Activated CD4-positive, alpha-beta T cell treated with anti-CD3 and anti-CD28 coated beads for 1 hour (primary cell): ENCODE data around the gene TPM1.
"Not testable (repeated sequence)": the region's sequence is repeated elsewhere in the genome, so short reads cannot be mapped to it uniquely, and the experiment has no call there.

Source experiments
- DNase-seq: peaks from one replicate; pipeline ENCODE4 v3.0.0-alpha.2; 2020

TPM1 gene

DNA sequence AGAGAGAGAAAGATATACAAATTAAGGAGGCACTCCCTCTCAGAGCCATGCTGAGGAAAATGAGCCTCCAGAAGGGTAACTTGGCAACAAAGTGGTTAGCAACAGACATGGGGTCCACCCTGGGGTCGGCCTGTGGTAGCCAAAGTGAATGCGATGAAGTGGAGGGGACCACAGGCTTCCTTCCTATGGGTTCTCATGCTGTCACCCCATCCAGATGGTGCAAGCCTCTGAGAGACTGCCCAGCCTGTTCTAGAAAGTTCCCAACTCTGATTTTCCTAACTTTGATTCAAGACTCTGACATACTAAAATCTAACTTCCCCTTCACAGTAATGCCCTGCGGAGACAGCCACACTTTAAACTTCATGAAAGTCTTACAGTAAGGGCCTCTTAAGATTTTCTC is 60.9 kb downstream of the TPM1 start:
- DNase-seq, result no peak

DNA sequence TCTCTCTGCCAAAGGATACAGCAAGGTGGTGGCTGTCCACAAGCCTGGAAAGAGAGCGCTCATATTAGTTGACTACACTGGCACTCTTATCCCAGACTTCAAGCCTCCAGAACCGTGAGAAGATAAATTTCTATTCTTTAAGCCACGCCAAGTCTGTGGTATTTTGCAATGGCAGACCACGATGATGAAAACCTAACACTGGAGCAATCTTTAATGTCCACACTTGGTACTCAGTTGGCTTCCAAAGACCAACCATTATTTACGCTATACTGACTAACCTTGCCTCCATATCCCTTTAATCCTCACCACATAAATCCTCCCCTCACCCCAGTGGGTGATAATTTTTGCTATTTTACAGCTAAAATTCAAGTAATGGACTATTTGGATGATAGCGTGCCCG is 62.2 kb downstream of the TPM1 start:
- DNase-seq, result no peak

DNA sequence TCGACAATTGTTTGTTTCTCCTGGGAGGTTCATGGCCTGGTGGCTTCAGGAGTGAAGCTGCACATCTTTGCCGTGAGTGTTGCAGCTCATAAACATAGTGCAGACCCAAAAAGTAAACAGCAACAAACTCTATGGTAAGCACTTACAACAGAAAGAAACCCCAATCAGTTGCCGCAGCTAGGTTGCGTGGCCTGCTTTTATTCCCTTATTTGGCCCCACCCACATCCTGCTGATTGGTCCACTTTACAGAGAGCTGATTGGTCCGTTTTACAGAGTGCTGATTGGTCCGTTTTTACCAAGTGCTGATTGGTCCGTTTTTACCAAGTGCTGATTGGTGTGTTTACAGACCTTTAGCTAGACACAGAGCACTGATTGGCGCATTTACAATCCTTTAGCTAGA is 62.8 kb downstream of the TPM1 start:
- not testable (repeated sequence) for DNase-seq

DNA sequence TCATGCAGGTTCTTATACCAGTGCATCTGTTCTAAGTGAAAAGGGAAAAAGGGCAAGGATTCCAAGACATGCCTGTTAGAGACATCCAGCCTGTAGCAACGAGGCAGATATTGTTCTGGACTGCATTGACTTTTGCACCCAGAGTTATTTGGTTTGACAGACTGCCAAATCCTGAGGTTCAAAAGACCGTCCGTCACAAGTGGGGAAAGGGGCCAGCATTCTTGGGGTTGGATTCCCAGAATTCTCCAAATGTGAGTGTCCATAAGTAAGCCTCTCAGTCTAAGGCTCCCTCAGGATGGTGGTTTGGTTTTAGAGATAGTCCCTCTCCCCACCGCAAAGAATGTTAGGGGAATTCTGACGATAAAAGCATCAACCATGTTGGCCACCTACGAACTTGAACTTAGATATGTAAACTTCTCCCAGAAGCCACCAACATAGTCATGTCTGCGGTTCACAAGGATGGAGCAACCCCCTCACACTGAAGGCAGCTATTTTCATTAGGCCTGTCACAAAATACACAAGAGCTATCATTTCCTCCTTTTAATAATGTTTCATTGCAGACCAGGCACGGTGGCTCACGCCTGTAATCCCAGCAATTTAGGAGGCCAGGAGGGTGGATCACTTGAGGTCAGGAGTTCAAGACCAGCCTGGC is 65.5 kb downstream of the TPM1 start:
- DNase-seq, result no peak

DNA sequence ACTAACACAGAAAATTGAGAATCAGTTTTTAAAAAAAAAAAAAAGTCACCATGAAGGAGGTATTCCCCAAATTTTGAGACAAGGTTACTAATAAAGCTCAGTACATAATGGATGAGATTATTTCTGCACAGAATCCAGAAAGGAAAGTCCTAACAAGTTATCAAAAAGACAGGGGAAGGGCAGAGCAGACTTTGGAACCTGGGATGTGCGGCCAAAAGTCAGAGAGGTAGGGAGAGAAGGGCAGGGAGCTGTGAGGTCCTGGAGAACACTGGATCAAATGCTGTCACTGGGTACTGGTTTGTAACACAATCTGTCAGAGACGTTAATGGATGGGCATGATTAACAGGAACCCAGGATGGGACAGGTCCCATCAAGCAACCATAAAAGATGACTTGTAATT is 67.0 kb downstream of the TPM1 start:
- DNase-seq, result no peak

DNA sequence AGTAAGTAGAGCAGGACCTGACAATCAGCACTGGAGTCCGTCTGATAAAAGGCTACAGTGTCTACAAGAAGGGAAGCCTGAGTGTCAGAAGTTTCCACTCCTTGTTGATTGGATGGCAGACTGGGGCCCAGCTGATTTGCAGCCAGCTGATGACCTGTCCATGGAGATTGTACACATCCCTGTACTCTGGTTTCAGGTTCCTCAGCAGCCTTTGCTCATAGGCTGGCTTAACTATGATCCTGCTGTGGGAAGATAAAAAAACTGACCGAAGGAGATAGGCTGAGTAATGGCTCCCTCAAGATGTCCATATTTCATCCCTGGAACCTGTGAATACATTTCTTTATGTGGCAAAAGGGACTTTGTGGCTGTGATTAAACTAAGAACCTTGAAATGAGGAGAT is 67.4 kb downstream of the TPM1 start:
- no peak for DNase-seq

DNA sequence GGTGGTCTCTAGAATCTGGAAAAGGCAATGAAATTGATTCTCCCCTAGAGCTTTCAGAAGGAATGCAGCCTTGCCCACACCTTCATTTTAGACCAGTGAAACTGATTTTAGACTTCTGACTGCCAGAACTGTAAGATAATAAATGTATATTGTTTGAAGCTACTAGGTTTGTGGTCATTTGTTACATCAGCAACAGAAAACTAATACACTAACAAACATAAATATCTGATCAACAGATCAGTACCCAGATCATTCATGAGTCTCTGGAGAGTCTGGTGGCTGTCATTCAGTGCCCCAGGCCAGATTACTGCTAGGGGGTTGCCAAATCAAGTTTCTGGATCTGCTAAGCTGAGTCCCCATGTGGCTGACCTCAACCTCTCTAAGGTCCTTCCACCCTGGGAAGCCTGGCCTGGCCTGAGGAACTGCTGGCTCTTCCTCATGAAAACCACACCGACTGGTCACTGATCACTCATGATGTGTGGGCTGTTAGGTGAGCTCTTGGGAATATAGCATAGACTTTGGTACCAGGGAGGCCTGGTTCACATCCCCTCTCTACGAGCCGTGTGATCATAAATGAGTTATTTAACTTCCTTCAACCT is 68.0 kb downstream of the TPM1 start:
- DNase-seq, result no peak

DNA sequence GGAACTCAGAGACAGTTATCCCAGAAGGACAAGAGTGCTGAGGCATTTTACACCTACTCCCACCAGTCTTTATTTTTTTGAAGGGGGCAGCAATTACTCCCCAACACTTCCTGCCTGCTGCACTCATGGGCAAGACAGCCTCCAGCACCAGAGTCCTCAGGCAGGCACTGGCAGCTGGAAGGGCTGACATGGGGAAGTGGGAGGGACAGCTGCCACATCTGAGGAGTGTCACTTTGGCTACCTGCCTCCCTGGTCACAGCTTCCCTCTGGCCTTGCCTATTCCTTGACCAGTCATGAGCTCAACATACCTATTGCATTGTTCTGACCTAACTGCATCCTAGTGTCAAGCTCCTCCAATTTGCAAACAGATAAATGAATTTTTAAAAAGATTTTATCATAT is 68.9 kb downstream of the TPM1 start:
- DNase-seq, result no peak

DNA sequence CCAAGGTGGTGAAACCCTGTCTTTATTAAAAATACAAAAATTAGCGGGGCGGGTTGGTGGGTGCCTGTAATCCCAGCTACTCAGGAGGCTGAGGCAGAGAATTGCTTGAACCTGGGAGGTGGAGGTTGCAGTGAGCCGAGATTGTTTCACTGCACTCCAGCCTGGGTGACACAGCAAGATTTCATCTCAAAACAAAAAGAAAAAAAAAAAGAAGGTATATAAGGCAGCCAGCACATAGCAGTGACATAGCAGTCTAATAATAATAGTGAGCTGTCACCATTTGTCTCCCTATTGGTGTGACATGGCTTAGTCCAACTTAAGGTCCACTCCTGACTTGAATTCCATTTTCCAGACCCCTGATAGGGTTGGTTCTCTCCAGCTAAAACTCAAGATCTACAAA is 70.3 kb downstream of the TPM1 start:
- no peak for DNase-seq

DNA sequence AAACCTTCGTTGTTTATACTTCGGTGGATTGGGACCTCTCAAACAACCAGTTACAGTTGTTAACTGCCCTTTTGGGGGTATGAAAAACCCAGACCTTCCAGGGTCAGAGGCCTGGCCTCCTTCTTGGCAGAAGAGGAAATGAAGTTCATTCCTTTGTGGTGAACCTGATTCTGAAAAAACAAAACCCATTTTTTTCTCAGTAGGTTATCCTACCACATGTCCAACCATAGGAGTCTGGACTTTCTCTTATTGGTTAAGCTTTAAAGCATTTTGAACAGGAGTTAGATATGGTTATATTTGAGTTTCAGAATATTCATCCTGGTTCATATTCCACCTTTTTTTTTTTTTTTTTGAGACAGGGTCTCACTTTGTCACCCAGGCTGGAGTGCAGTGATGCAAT is 71.9 kb downstream of the TPM1 start:
- DNase-seq, result no peak
